ENCODE results near the gene BARHL1. TPM values are rescaled to one million over a fixed set of nuclear protein-coding genes. Genes with fewer than 3 reads are reported as not detected.

Gene BARHL1
- not detected for polyA plus RNA-seq (ENCODE audit: insufficient read length in 4 of 4)

GRCh38 chr9:132582276-132582785 lies at the start of gene BARHL1:
Gene BARHL1, plus strand, starts transcription at chr9:132582606. Its CDS starts 192 bp downstream, at chr9:132582798.
- DNase-seq (ENCODE audit: low read depth in 4 of 4, low spot score in 3 of 4): no peak

DNA sequence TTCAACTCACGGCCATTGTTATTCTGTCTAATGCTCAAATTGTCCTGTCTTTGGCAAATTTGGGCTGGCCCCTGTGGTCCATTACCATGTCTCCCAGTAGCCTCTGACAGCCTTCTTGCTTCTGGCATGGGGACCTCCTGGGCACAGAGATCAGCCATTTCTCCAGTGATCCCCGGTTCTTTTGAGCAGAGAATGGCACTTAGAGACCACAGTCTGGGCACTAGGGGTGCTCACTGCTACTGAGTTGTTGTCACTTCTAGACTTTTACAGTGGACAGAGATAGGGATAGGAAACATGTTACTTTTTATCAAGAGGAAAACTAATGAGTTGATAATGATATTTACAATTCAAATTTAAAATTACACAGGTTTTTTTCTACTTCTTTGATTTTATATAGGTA lies 47.6 kb upstream of the BARHL1 start:
- no peak for DNase-seq (ENCODE audit: low read depth in 4 of 4, low spot score in 3 of 4)

- DNase-seq (ENCODE audit: low read depth in 4 of 4, low spot score in 3 of 4): no peak
These were observed 46.3 kb upstream of the BARHL1 start for GRCh38 chr9:132536124-132536523.

DNA sequence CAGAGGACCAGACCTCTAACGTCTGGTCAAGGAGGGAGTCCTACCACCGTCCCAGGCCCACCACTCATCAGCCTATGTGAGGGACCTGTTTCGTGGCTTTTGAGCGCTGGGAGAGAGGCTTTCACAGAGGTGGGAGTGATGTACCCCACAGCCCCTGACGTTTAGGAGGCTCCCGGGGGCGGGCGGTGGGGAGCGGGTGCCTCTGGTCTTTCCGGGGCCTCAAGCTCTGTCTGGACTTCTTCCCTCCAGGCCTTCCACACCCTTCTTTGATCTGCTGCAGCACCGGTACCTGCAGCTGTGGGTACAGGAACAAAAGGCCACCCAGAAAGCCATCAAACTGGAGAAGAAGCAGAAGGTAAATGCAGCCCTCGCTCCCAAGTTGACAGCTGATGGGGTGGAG lies 45.1 kb upstream of the BARHL1 start:
- DNase-seq (ENCODE audit: low read depth in 4 of 4, low spot score in 3 of 4): no peak

DNA sequence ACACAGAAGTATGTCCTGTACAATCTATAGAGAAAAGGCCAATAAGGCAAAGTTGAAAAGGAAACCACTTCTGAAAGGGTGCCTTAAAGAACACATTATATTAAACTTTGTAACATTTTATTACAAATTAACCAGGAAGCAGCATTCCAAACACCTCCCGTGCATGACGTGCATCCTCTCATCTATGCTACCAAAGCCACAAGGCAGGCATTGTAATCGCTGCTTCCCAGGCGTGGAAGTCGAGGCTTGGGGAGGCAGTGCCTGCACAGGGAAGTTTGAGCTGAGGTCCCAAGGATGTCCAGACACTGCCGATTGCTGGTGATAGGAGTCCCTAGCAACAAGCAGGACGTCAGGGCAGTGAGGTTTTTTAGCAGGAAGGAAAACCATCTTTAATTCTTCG lies 44.3 kb upstream of the BARHL1 start:
- DNase-seq (ENCODE audit: low read depth in 4 of 4, low spot score in 3 of 4): no peak

GRCh38 chr9:132539096-132539495 lies 43.3 kb upstream of the BARHL1 start:
- DNase-seq (ENCODE audit: low read depth in 4 of 4, low spot score in 3 of 4): no peak

- no peak for DNase-seq (ENCODE audit: low read depth in 4 of 4, low spot score in 3 of 4)
These were observed 41.4 kb upstream of the BARHL1 start for GRCh38 chr9:132541051-132541450.

DNA sequence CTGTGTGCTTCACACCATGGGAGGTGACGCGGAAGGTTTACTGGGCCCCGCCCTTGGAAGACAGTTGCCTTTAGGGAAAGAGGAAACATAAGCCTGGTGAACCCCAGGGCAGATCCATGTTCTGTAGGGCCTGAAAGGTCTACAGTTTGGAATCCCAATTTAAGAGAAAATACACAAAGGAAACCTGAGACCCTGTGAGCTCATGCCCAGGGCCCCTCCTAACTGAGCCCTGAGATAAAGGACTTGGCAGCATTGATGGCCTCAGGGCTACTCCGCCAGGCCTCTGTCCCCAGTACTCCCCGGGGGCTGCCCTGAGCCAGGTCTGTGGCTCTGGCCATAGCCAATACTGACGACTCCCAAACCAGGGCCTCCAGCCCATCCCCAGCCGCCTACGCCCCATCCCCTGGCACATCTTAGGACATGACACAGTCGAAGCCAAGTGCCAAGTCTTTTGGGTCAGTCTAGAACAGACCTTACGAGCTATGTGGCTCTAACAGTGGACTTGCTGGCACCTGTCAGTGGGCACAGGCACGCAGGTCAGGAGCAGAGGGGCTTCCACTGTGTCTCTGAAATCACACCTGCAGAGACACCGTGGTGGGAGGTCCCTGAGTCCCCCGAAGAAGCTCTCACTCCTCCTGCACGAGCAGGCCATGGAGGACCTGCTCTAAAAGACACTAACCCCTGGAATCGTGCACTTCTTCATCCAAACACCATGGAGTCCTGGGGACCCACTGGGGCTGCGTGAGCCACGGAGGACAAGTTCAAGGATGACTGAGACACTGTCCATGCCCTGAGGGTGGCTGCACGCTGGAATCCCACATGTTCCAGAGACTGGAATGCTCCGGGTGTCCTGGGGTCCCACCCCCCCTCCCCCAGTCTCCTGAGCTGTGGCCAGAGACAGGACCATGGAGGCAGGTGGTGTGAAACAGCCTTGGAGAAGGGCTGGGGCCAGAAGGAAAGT lies 40.3 kb upstream of the BARHL1 start:
- no peak for DNase-seq (ENCODE audit: low read depth in 4 of 4, low spot score in 3 of 4)

DNA sequence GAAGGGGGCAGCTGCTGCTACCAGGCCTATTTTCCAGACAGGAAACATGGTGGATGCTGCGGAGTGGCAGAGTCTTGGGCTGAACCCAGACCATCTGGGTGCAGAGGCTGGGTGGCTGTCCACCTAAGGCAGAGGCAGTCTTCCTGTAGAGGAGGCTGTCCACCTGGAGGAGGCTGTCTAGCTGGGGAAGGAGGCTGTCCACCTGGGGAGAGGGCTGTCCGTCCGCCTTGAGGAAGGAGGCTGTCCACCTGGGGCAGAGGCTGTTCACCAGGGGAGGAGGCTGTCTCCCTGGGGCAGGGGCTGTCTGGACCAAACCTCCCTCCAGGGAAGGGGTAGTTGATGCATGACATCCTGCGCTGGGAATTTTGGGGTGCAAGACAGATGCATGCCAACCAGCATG lies 39.2 kb upstream of the BARHL1 start:
- DNase-seq (ENCODE audit: low read depth in 4 of 4, low spot score in 3 of 4): no peak

DNA sequence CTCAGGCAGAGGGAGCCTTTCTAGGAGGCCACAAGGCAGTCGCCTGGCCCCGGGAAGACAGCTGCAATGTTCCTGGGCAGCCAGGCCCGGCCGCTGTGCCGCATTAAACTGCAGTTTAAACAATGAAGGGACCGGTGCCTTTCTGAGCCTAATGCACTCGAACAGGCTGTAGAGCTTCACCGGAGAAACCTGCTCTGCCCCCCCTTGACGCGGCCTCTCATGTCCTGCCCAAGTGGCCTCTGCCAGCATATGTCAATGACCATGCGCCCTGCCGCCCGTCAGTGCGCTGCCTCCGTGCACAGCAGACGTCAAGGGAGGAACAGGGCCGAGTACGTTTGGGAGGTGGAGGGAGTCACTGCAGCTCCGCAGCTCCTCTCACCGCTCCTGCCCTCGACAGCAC lies 38.4 kb upstream of the BARHL1 start:
- DNase-seq (ENCODE audit: low read depth in 4 of 4, low spot score in 3 of 4): no peak

GRCh38 chr9:132545578-132545977 lies 36.8 kb upstream of the BARHL1 start:
- no peak for DNase-seq (ENCODE audit: low read depth in 4 of 4, low spot score in 3 of 4)

DNA sequence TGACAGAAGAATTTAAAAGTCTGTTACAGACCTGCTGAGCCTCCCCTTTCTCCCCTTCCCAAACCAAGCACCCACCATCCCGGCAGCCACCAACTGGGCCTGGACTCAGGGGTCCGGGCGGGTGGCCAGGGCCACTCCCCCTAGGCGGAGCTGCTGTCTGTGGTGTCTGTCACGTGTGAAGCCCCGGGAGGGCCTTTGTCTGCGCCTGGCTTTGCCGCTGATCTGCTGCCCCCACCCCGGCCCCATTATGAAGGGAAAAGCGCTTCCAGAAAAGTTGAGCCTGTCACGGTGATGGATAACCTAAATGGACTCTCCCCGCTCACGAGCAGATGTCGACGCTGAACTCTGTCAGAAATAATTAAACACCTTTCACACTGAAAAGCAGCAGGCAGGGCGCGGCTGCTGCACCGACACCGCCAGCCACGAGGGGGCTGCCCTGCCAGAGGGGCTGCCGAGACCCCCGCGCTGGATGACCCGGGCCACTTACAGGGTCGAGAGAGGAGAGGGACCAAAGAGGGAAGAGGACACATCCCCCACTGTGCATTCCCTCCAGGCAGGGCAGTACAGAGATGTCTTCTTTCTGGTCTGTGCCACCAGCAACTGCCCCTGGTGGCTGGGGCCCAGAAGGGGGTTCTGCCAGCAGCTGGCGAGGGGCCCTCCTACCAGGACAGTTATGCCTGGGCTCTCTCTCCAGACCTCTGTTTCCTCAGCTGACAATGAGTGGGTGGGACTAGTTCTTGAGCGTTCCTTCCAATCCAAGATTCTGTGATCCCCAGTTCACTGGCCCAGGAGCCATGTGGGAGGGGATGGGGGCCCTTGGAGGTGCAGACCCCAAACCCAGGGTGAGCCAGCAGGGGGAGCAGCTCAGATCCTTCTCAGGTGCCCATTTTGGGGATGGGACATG lies 36.0 kb upstream of the BARHL1 start:
- DNase-seq (ENCODE audit: low read depth in 4 of 4, low spot score in 3 of 4): no peak

- DNase-seq (ENCODE audit: low read depth in 4 of 4, low spot score in 3 of 4): no peak
These were observed 35.4 kb upstream of the BARHL1 start for GRCh38 chr9:132547052-132547431.

GRCh38 chr9:132547436-132547835 lies 35.0 kb upstream of the BARHL1 start:
- no peak for DNase-seq (ENCODE audit: low read depth in 4 of 4, low spot score in 3 of 4)

- no peak for DNase-seq (ENCODE audit: low read depth in 4 of 4, low spot score in 3 of 4)
These were observed 34.3 kb upstream of the BARHL1 start for GRCh38 chr9:132547976-132548730.

DNA sequence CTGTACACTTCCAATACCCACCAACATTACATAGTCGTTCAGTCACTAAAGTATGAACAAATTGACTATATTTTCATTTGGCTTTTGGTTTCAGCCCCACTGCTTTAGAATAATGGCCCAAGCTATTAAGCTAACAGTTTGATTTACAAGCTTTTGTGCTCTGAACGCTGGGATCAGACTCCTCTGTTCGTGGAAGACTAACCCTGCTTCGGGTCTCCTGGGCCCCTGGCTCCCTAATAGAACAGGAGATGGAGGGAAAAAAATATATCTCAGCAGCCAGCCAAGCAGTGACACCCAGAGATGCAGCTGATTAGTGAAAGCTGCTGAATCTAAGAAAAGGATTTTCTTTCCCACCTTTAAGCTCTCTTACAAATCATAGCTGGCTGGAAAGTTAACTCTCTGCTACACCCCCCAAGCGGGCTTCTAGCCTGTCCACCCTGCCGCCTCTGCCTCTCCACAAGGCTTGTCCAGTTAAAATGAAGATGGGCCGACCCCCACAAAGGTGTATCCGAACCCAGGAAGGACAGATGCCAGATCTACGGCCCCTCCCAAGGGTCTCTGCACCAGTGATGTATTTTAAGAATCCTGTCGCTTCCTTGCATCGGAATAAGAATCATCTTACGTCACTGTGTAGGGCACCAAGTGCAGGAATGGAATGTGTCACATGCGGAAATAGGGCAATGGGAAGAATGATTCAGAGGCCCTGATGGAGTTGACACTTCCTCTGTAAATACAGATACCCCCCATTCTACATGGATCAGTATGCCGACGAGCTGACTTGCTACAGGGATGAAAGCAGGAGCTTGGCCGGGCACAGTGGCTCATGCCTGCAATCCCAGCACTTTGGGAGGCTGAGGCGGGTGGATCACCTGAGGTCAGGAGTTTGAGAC lies 33.4 kb upstream of the BARHL1 start:
- DNase-seq (ENCODE audit: low read depth in 4 of 4, low spot score in 3 of 4): no peak

DNA sequence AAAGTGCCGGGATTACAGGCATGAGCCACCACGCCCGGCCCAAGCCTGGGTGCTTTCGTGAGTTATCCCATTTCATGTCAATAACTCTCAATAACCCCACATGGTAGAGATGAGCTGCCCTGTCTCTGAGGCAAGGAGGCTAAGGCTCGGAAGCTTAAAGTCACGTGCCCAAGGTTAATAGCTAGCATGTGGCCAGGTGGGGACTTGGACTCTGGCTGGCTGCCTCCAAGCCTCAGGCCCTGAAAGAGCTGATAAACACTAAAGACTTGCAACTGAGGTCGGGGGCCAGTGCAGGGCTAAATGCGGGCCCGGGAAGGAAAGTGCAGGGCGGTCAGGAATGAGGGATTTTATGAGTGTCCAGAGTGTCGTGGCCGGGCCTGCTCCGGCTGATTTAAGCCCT lies 30.9 kb upstream of the BARHL1 start:
- no peak for DNase-seq (ENCODE audit: low read depth in 4 of 4, low spot score in 3 of 4)

DNA sequence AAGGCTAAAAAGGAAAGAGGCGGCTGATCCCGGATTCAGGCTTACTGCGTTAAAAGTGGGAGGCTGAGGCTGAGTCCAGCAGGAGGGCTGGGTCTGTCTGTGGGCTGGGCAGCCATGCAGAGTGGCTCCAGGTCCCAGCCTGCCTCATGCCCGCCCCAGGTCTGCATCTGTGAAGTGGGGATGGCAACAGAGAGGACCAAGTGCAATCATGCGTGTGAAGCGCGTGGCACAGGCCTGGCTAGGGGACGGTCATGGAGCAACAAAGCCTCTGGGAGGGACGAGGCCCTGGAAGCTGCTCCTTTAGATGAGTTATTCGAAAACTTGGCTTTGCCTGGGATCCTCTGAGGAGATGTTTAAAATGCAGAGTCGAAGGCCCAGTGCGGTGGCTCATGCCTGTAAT lies 30.4 kb upstream of the BARHL1 start:
- DNase-seq (ENCODE audit: low read depth in 4 of 4, low spot score in 3 of 4): no peak

- no peak for DNase-seq (ENCODE audit: low read depth in 4 of 4, low spot score in 3 of 4)
These were observed 27.7 kb upstream of the BARHL1 start for GRCh38 chr9:132554755-132555154.

DNA sequence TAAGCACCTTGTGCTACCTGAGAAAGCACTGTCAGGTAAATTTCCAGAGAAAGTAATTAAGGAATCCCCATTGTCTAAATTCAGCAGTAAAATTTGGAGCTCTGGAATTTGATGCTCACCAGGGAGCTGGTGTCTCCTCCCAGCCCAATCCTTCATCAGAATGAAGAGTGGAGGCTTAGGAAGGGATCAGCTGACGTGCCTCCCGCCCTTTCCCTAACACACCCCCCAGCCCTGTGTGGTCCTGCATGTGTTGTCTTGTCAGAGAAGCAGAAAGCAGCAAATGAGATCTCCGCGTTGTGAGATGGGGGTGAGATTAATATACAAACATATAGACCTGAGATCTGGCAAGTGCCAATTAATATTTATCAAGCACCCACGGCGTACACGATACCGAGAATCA lies 26.9 kb upstream of the BARHL1 start:
- DNase-seq (ENCODE audit: low read depth in 4 of 4, low spot score in 3 of 4): no peak

All from left renal pelvis (tissue), 4 donors.